CD4-positive, alpha-beta T cell (primary cell): ENCODE data around the gene TARM1. TPM values are rescaled to one million over a fixed set of nuclear protein-coding genes. Genes with fewer than 3 reads are reported as not detected.

Experiments
- ATAC-seq: fragments of 200-7000 bp; cut with Tn5 transposase; one replicate; pipeline ENCODE4 v1.10.0; 2022; ENCODE audit warnings: mild to moderate bottlenecking; ENCODE audit not compliant: poor library complexity
- CTCF ChIA-PET: fragments of 350-600 bp; sonication (Branson Sonifier 250); formaldehyde crosslinking; loops from one replicate; lab custom pipeline; 2021; ENCODE audit warnings: antibody characterized with exemption, inconsistent platforms; lab: Charles Lee
- POLR2A ChIA-PET: fragments of 350-600 bp; sonication (Branson Sonifier 250); formaldehyde crosslinking; loops from one replicate; lab custom pipeline; 2021; ENCODE audit warnings: antibody characterized with exemption, inconsistent platforms; lab: Charles Lee
- DNase-seq, 14 experiments: peaks; one replicate each; pipeline ENCODE4 v3.0.0-alpha.2; 2013 to 2020; ENCODE audit warnings: mixed read lengths in 2 of 14
- H3K27ac ChIP-seq, 2 donors: one replicate each; pipeline versions ENCODE4 v1.5.1 to v1.7.0; 2013; ENCODE audit warnings: low read length in 2 of 2, low read depth in 1 of 2, mild to moderate bottlenecking in 1 of 2
- H3K27me3 ChIP-seq, 2 experiments: 1 replicate in 1 of 2; 2 replicates in 1 of 2; pipeline versions ENCODE4 v1.6.1 to v1.7.0; 2013; ENCODE audit warnings: low read length in 2 of 2, control low read depth in 1 of 2, mild to moderate bottlenecking in 1 of 2, moderate library complexity in 1 of 2; ENCODE audit not compliant: insufficient read depth in 2 of 2, control insufficient read depth in 1 of 2
- H3K36me3 ChIP-seq: one replicate; pipeline ENCODE4 v1.6.1; 2013; ENCODE audit warnings: low read length, control low read depth; ENCODE audit not compliant: insufficient read depth
- H3K4me1 ChIP-seq: one replicate; pipeline ENCODE4 v1.6.1; 2013; ENCODE audit warnings: low read length, control low read depth; ENCODE audit not compliant: insufficient read depth
- H3K4me3 ChIP-seq: one replicate; pipeline ENCODE4 v1.5.1; 2013; ENCODE audit warnings: mild to moderate bottlenecking, low read length, moderate library complexity
- H3K9me3 ChIP-seq, 2 experiments: 1 replicate in 1 of 2; 2 replicates in 1 of 2; pipeline versions ENCODE4 v1.6.1 to v1.7.0; 2013; ENCODE audit warnings: low read length in 2 of 2, mild to moderate bottlenecking in 2 of 2, control low read depth in 1 of 2, moderate library complexity in 1 of 2; ENCODE audit not compliant: control insufficient read depth in 1 of 2, insufficient read depth in 1 of 2
- H3K27ac Mint-ChIP-seq: one replicate; pipeline ENCODE4 v1.8.0; 2020; ENCODE audit warnings: mixed read lengths
- H3K27me3 Mint-ChIP-seq: one replicate; pipeline ENCODE4 v1.8.0; 2021; ENCODE audit warnings: mixed read lengths
- H3K36me3 Mint-ChIP-seq: one replicate; pipeline ENCODE4 v1.8.0; 2021; ENCODE audit warnings: low read depth, mixed read lengths
- H3K4me1 Mint-ChIP-seq: one replicate; pipeline ENCODE4 v1.8.0; 2021; ENCODE audit warnings: low read depth, mixed read lengths
- H3K4me3 Mint-ChIP-seq: one replicate; pipeline ENCODE4 v1.8.0; 2020; ENCODE audit warnings: mild to moderate bottlenecking, mixed read lengths
- H3K9me3 Mint-ChIP-seq: one replicate; pipeline ENCODE4 v1.8.0; 2020; ENCODE audit warnings: mixed read lengths
- intact Hi-C, 2 experiments: fragments of 100-400 bp; cut with DNase I in 1 of 2; cut with micrococcal nuclease in 1 of 2; formaldehyde crosslinking; loops; one replicate each; pipeline versions ENCODE4 v1.15.1 to v1.9.0; 2023 to 2025; cut with DNase I, micrococcal nuclease
- total RNA-seq, 174 experiments: library from RNA in 2 of 174; stranded (reverse) in 2 of 174; gene quantifications; one replicate each; pipeline ENCODE4 v1.2.3 and lab custom pipeline; 2021 to 2026
- TF ChIP-seq, protein P1 (sequence below): fragments of 200-600 bp; IDR thresholded peaks from one replicate; pipeline ENCODE4 v1.8.0; 2022; ENCODE audit warnings: antibody characterized with exemption, mild to moderate bottlenecking

The TARM1 gene
- total RNA-seq, 2 experiments from 2014 or later = not detected

DNA sequence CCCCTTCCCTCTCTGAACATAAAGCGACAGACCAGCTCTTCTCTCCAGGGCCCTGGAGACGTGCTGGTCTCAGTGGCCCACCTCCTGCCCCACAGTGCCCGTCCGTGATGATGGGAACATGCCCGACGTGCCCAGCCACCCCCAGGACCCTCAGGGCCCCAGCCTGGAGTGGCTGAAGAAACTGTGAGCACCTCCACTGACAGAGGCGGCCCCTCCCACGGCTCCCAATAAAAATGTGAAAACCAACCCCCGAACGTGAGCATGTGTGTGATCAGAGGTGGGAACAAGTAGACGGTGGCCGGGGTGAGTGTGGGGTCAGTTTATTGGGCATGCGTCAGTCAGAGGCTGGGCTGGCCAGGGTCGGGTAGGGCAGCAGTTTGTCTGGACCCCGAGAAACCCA lies 25.6 kb upstream of the TARM1 start:
- intact Hi-C loops = loop anchor here in 1 of 2 experiments (10.0 kb wide), 2 partner anchors 242 to 582 kb away; partner anchors contain the start of gene MYADM
- H3K27me3 ChIP-seq = no peaks in the 10 kb centered on the region
- no peak for ATAC-seq
- POLR2A ChIA-PET = no interaction called here
- peaks cover 17% of the 10 kb centered on the region for H3K4me1 Mint-ChIP-seq
- no peak overlapping the region for H3K4me3 ChIP-seq
- no peak overlapping the region for H3K27ac ChIP-seq
- no peak overlapping the region for H3K27ac Mint-ChIP-seq
- H3K4me1 ChIP-seq = peaks cover 24% of the 10 kb centered on the region
- peak in 1 of 14 experiments; percentile 13 for DNase-seq
- CTCF ChIA-PET = no interaction called here
- no peaks in the 10 kb centered on the region for H3K27me3 Mint-ChIP-seq
- peaks cover 54% of the 10 kb centered on the region for H3K36me3 Mint-ChIP-seq
- H3K9me3 Mint-ChIP-seq = no peaks in the 10 kb centered on the region
- no peak overlapping the region for H3K4me3 Mint-ChIP-seq
- H3K36me3 ChIP-seq = peaks cover 51% of the 10 kb centered on the region
- TF ChIP-seq, protein P1, sequence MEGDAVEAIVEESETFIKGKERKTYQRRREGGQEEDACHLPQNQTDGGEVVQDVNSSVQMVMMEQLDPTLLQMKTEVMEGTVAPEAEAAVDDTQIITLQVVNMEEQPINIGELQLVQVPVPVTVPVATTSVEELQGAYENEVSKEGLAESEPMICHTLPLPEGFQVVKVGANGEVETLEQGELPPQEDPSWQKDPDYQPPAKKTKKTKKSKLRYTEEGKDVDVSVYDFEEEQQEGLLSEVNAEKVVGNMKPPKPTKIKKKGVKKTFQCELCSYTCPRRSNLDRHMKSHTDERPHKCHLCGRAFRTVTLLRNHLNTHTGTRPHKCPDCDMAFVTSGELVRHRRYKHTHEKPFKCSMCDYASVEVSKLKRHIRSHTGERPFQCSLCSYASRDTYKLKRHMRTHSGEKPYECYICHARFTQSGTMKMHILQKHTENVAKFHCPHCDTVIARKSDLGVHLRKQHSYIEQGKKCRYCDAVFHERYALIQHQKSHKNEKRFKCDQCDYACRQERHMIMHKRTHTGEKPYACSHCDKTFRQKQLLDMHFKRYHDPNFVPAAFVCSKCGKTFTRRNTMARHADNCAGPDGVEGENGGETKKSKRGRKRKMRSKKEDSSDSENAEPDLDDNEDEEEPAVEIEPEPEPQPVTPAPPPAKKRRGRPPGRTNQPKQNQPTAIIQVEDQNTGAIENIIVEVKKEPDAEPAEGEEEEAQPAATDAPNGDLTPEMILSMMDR = no peak
- no peaks in the 10 kb centered on the region for H3K9me3 ChIP-seq

- TF ChIP-seq, protein P1 = no peak
- Mint-ChIP-seq H3K27ac (no peak overlapping the region), H3K36me3 (peaks cover 51% of the 10 kb centered on the region), H3K4me1 (peaks cover 23% of the 10 kb centered on the region), H3K27me3 (no peaks in the 10 kb centered on the region), H3K4me3 (peak overlapping the region; percentile 20), H3K9me3 (no peaks in the 10 kb centered on the region)
- Histone ChIP-seq H3K36me3 (peaks cover 48% of the 10 kb centered on the region), H3K27me3 (no peaks in the 10 kb centered on the region), H3K4me1 (peaks cover 24% of the 10 kb centered on the region), H3K27ac (no peak overlapping the region), H3K4me3 (no peak overlapping the region), H3K9me3 (no peaks in the 10 kb centered on the region)
- CTCF ChIA-PET = no interaction called here
- POLR2A ChIA-PET = interaction anchor here (1.0 kb wide), 1 partner anchor 84 kb away, joined by 3 read pairs; the partner anchor contains the start of gene MBOAT7
- intact Hi-C loops = loop anchor here in 1 of 2 experiments (10.0 kb wide), 2 partner anchors 241 to 581 kb away; partner anchors contain the start of gene MYADM
- ATAC-seq = no peak
- peak in 2 of 14 experiments; percentile 12 to 16 for DNase-seq
Measured at GRCh38 chr19:54105796-54106195, 24.6 kb upstream of the TARM1 start.

- peaks cover 44% of the 10 kb centered on the region for H3K36me3 Mint-ChIP-seq
- no peaks in the 10 kb centered on the region for H3K27me3 ChIP-seq
- intact Hi-C loops = loop anchor here in 1 of 2 experiments (5.0 to 10.0 kb wide), 4 partner anchors 32 to 580 kb away; partner anchors contain the start of genes CNOT3 and MYADM
- TF ChIP-seq, protein P1 = no peak
- H3K9me3 Mint-ChIP-seq = no peaks in the 10 kb centered on the region
- CTCF ChIA-PET = no interaction called here
- DNase-seq = peak in 1 of 14 experiments; percentile 1
- H3K27ac ChIP-seq = no peak overlapping the region
- peaks cover 23% of the 10 kb centered on the region for H3K4me1 Mint-ChIP-seq
- H3K4me3 ChIP-seq = no peak overlapping the region
- ATAC-seq = no peak
- H3K27me3 Mint-ChIP-seq = no peaks in the 10 kb centered on the region
- POLR2A ChIA-PET = interaction anchor here (1.0 kb wide), 1 partner anchor 85 kb away, joined by 3 read pairs; the partner anchor contains the start of gene MBOAT7
- no peak overlapping the region for H3K27ac Mint-ChIP-seq
- H3K4me3 Mint-ChIP-seq = peak overlapping the region; percentile 97
- H3K36me3 ChIP-seq = peaks cover 42% of the 10 kb centered on the region
- no peaks in the 10 kb centered on the region for H3K9me3 ChIP-seq
- H3K4me1 ChIP-seq = peaks cover 24% of the 10 kb centered on the region
Measured at GRCh38 chr19:54104998-54105715, 24.0 kb upstream of the TARM1 start.
